GM18909 (cell line): ENCODE results near the gene ADGRB3.

Experiments used
- ATAC-seq: cut with Tn5 transposase; IDR thresholded peaks from one replicate; pipeline ENCODE4 v1.9.1; 2021; ENCODE audit warnings: mild to moderate bottlenecking; ENCODE audit not compliant: unreplicated experiment, poor library complexity

The ADGRB3 gene

DNA sequence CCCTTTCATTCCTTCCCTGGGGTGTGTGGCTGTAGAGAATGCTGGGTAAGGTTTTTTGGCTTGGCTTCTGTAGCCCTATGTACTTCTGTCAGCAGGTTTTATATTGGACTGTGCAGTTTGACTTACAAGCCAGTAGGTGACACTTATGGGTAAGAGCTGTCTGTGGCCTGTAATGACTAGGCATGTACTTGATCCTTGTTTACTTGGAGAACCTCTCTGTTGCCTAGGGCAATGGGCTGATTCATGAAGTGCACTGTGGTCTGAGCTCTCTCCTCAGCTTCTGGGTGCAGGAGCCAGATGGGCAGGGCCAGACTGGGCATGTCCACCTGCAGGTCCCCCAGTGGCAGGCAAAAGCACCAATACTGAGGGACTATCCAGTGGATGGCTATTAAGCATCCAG, 544.6 kb downstream of the ADGRB3 start:
- no peak for ATAC-seq

- no peak for ATAC-seq
Observed at GRCh38 chr6:69180361-69181067, 545.4 kb downstream of the ADGRB3 start.

- no peak for ATAC-seq
Observed at GRCh38 chr6:69181964-69182363, 546.9 kb downstream of the ADGRB3 start.

- ATAC-seq, result no peak
Observed at GRCh38 chr6:69185276-69185675, 550.2 kb downstream of the ADGRB3 start.

DNA sequence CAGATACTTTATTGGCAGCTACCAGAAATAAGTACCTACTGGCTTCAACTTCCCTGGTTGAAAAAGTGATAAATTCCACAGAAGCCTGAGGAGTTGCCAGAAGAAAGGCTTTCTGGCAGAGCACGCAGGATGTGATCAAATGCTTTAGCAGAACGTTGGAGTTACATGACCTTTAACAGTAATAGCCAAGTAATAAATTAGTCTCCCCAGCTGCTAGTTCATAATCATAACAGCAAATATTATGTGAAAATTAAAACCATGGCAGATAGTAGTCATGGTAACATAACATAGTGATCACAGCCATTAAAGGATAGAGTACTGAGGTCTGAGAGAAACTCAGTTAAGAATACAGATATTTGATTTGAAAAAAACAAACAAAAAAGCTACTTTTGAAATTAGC, 567.7 kb downstream of the ADGRB3 start:
- no peak for ATAC-seq

GRCh38 chr6:69216127-69216526, 581.0 kb downstream of the ADGRB3 start:
- ATAC-seq, result no peak

GRCh38 chr6:69217343-69217742, 582.3 kb downstream of the ADGRB3 start:
- no peak for ATAC-seq

DNA sequence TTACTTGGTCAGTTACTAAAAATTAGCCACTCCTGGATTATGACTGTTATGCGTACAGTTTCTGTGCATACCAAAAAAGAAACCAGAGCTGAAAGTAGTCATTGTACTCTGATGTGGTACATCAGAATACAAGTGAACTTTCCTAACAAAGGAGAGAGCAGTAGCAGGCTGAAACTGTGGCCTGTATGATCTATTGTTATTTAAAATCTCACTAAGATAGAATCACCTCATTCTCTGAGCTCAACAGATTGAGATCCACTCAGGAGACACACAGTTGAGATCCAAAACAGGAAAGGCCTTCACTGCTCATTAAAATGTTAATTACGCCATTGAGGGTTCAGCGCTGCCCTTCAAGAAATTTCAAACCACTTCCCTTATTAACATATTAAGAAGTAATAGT, 585.3 kb downstream of the ADGRB3 start:
- no peak for ATAC-seq

- no peak for ATAC-seq
Observed at GRCh38 chr6:69232008-69232407, 596.9 kb downstream of the ADGRB3 start.

DNA sequence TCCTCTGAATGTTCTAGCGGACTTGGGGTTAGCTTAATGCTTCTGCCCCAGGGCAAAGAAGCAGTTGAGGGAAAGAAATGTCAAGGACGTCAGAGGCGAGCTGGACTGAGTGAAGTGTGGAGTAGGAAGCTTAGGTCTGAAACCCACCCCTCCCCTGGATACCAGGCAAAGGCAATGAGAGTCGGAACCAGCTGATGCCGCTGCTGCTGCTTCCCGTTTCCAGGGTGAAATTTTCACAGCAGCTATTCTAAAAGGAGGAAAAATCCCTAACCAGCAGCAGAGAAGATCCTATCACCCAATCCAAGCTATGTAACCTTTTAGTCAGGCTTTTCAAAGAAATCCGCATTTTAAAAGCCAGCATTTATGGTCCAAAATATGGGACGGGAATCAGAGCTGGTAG, 597.4 kb downstream of the ADGRB3 start:
- ATAC-seq, result no peak

DNA sequence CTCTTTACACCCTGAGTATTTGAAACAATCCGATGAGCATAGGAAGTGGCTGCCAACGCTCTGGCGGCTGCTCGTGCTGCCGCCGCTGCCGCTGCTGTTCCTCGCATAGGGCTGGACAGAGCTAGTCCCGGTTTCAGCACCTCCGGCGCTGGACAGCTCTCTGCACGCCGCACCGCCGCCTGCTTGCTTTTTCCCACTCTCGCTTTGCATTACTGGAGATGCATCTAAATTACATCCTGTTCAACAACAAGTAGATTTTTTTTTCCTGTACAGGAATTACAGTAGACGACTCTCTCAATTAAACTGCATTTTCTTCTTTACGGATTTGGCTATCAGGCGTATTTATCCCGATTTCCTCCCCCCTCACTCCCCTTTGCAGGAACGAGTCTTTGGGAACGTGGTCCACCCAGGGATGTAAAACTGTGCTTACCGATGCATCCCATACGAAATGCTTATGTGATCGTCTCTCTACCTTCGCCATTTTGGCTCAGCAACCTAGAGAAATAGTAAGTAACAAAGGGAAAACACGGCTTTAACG, 597.9 kb downstream of the ADGRB3 start:
- ATAC-seq, result peak; percentile 94

DNA sequence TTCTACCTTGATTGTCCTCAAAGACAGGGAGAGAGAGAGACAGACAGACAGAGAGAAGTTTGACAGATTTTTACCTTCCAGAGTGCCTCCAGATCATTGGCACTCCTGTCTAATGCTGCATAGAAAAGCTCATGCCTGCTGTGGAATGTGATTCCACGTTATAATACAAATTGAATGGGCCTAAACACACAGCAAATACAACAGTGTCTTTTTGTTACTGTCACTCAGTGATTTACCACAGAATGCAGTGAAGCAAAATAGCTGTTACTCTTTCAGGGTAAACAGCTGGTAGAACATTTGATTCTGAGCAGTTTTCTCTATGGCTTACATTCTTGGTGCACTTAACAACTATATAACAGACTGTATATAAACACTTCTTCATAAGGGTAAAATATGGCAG, 603.0 kb downstream of the ADGRB3 start:
- ATAC-seq, result no peak

DNA sequence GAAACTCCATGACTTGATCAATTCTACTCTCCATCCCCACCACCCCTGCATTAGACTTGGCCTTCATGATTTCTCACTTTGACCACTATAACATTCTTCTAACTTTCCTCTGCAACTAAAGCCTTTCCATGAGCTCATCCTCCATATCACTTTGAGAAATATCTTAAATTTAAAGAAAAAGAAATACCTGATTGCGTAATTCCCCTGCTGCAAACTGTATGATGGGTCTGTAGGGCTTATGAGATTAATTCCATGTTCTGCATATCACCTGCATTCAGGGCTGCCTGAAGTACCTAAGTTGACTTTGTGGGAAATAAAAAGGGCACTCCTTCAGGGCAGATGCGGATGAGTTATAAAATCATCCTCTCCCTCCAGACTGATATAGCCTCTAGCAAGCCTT, 611.9 kb downstream of the ADGRB3 start:
- no peak for ATAC-seq

DNA sequence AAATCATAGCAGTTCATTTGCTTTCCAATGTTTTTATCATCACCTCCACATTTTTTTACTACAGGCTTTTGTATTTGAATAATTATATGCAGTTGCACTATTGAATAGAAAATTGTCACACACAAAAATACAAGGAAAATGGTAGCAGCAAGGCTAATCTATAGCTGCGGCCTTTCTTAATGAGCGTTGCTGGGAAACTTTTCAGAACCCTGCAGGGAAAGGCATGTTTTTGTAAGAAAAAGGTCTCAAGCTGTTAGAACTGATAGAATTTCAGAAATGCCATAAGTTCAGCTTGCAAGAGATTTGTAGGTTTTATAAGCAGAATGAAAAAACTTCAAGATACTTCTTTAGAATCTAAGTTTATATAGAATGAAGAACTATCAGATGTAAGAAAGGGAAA, 625.9 kb downstream of the ADGRB3 start:
- ATAC-seq, result no peak

GRCh38 chr6:69263297-69263696, 628.2 kb downstream of the ADGRB3 start:
- no peak for ATAC-seq

DNA sequence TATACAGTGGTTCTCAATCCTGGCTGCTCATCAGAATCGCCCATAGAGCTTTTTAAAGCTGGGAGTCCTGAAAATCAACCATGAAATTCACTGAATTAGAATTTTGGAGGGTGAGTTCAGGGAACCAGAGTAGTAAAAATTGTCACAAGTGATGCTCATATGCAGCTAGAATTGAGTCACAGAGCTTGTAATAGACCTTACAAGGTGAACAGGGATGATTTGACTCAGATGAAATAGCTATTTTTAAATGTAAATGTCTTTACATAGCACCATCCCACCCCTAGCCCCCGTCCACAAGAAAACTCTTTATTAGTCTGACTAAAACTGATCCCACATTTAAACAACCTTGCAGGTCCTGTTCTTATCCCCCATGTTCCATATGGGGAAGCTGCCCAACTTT, 630.0 kb downstream of the ADGRB3 start:
- no peak for ATAC-seq

DNA sequence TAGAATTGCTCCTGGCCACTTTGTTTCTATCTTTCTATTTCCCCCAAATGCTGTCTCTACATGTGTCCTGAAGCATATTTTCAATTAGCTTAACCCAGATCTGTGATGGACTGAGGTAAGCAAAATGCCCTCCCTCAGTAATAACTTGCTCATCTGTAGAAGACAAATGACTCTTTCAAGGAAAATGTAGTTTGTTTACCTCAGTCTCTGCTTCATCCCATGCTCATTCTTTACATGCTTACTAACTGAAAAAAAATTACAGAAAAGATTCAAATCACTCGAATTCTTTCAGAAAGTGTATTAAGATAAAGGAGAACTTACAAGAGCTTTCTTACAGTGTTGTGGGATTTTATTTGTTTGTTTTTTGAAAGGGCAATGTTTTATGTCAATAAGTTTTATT, 630.6 kb downstream of the ADGRB3 start:
- no peak for ATAC-seq

DNA sequence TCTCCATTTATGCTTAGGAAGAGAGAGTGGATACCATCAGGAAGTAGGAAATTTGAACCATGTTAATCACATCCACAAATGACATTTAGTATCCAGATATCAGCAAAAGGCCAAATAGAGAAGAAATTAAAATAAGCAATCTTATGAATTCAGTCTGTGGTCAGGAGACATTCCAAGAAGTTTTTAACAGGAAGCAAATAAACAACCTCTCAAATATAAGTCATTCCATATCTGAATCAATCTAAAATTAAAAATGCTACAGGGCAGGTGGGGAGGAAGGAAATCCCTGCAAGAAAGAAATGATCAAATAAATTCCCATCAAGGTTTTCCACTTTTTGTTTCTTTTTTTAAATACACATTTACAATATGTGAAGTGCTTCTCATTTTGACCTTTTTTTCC, 641.1 kb downstream of the ADGRB3 start:
- ATAC-seq, result no peak

DNA sequence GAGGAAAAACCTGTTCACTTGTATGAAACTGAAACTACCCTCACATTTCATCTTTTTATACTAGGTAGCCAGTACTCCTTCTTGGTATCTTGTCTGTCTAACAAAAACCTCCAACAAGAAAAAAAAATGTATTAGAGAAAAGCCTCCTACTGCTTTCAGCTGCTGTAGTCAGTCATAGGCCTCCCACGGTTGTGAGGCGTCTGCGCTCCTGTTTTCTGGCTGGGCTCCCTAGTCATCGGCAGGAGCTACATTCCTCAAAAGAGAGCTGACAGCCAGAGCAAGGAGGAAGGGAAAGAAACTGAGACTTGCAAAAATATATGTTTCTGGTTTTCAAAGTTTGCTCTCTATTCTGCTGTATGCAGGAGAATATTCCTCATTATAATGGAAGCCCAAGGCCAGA, 644.7 kb downstream of the ADGRB3 start:
- no peak for ATAC-seq

DNA sequence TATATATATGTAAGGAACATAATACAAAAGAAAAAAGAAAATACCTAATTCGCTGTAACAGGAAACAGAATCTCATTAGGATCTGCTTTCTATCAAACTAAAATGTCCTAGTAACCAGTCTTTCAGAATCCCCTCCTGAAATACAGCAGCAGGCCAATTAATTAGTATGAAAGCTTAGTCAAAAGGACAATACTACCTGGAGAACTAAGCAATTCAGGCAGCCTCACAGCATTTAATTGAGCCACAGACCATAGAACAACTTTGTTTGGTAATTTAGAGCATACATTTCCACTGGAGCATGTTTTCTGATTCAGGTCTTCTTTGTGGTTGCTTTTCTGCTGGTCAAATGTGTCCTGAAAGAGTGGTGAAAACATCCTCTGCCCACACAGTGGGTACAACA, 645.8 kb downstream of the ADGRB3 start:
- ATAC-seq, result no peak

- no peak for ATAC-seq
Observed at GRCh38 chr6:69284176-69284730, 649.2 kb downstream of the ADGRB3 start.

DNA sequence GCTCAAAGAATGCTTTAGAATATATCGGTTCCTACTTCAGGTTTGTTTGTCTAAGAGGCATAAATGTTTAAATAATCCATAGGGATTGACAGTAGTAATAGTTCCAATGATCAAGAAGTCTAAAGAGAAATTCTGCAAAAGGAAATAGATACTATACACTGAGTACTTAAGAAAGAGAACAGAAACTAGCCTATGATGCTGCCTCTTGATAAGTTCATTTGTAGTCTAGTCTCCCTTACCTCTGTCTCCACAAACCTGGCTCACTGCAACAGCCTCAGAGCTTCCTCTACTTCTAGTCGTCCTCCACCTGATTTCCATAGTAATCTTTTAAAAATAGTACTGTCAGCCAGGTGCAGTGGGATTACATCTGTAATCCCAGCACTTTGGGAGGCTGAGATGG, 650.0 kb downstream of the ADGRB3 start:
- no peak for ATAC-seq
